HCEC 1CT (cell line): ENCODE results near the gene NFKBIA.
"Not testable (repeated sequence)": the region's sequence is repeated elsewhere in the genome, so short reads cannot be mapped to it uniquely, and the experiment has no call there.

ENCODE experiments used
- DNase-seq: peaks from one replicate; pipeline ENCODE4 v3.0.0-alpha.2; 2017

The NFKBIA gene

GRCh38 chr14:35367056-35367372 is 37.5 kb downstream of the NFKBIA start:
- DNase-seq, result no peak

GRCh38 chr14:35366521-35366976 is 38.0 kb downstream of the NFKBIA start:
- DNase-seq, result no peak

- peak; percentile 39 for DNase-seq
Measured at GRCh38 chr14:35366056-35366451, 38.5 kb downstream of the NFKBIA start.

GRCh38 chr14:35365130-35366055 is 39.2 kb downstream of the NFKBIA start:
- DNase-seq, result peak; percentile 87

- DNase-seq, result no peak
Measured at GRCh38 chr14:35362911-35363374, 41.6 kb downstream of the NFKBIA start.

DNA sequence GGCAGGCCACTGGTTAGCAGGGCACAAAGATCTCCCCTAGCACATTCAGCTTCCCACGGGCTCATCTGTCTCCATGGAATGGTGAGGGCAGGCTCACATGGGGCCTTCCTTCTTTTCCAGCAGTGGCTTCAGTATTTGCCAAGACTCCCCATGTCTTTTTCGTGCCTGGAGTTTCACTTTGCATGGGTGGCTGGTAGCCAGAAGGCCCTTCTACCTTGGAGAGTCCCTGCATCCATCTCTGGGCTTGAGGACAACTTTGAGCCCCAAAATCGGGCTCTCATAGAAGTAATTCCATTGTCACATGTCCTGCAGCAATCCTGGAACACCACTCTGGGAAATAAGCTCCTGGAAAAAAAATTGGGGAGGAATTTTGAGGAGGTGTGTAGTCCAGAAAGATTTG is 42.1 kb downstream of the NFKBIA start:
- no peak for DNase-seq

DNA sequence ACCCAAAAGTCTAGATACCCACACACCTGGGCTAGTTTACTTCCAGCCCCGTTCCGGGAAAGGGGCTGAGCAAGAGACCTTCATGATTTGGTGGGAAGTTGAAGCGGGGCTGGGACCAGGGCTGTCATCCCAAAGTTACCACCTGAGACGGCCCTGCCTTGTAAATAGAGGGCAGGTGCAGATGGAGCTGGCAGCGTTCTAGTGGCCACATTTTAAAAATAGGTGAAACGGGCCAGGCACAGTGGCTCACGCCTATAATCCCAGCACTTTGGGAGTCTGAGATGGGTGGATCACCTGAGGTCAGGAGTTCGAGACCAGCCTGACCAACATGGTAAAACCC is 43.4 kb downstream of the NFKBIA start:
- no peak for DNase-seq

DNA sequence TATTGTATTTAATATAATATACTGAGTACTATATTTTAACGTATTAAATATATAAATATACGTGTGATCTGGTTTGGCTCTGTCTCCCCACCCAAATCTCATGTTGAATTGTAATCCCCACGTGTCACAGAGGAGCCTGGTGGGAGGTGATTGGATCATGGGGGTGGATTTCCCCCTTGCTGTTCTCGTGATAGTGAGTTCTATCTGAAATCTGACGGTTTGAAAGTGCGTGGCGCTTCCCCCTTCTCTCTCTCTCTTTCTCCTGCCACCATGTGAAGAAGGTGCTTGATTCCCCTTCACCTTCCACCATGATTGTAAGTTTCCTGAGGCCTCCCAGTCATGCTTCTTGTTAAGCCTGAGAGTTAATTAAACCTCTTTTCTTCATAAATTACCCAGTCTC is 44.9 kb downstream of the NFKBIA start:
- DNase-seq, result not testable (repeated sequence)

DNA sequence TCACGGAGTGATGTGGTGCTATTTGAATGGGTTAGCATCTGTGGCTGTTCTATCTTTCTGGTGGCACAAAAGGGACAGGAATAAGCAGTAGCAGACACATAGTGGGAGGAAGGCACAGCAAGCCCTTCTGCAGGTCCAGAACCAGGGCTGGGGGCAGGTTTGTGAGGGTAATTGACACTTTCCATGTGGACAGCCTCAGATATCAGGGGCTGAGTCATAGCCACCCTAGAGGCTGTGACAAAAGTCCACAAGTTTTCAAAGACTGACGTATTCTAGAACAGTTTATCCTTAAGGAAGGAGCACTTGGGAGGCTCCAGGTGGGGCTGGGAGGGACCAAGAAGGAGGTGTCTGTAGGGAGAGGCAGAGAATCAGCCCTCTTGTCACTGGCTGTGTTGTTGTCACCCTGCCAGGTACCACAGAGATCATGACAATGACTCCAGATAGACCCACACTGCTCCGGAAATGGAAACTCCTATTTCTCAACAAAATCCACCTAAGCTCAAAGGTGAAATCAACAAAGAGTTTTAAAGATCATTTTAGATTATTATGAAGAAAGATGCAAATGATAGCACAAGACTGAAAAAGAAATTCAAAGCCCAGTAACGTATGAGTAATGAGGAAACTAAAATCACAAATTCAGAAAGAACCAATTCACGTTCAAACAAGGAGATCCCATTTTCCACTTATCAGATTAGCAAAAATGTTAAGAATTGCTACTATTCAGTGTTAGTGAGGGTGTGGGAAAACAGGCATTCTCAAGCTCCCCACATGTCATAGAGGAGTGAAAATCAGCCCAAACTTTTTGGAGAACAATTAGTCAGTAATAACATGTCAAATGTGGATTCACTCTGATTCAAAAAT is 48.3 kb downstream of the NFKBIA start:
- DNase-seq, result no peak

DNA sequence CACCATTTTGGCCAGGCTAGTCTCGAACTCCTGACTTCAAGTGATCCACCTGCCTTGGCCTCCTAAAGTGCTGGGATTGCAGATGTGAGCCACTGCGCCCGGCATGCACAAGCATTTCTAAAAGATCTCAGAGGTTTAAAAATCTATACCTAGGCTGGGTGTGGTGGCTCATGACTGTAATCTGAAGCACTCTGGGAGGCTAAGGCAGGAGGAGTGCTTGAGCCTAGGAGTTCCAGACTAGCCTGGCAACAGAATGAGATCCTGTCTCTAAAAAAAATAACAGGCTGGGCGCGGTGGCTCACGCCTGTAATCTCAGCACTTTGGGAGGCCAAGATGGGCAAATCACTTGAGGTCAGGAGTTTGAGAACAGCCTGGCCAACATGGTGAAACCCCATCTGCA is 49.3 kb downstream of the NFKBIA start:
- not testable (repeated sequence) for DNase-seq

GRCh38 chr14:35353409-35354172 is 51.0 kb downstream of the NFKBIA start:
- no peak for DNase-seq

- no peak for DNase-seq
Measured at GRCh38 chr14:35352274-35353233, 52.0 kb downstream of the NFKBIA start.

- no peak for DNase-seq
Measured at GRCh38 chr14:35351897-35352273, 52.7 kb downstream of the NFKBIA start.
